GOT3 (cell line): ENCODE data around the gene GMDS.
A peak's percentile ranks its signal among the peaks of the same experiment; 100 is the strongest.
"Not testable (repeated sequence)": the region's sequence is repeated elsewhere in the genome, so short reads cannot be mapped to it uniquely, and the experiment has no call there.

ENCODE experiments used
- DNase-seq: peaks from one replicate; lab custom pipeline; 2025; ENCODE audit warnings: mixed read lengths; lab: John Stamatoyannopoulos, UW

Gene GMDS

GRCh38 chr6:1708820-1709219, 536.6 kb downstream of the GMDS start:
- DNase-seq = no peak

GRCh38 chr6:1708122-1708521, 537.3 kb downstream of the GMDS start:
- no peak for DNase-seq

GRCh38 chr6:1705630-1706029, 539.8 kb downstream of the GMDS start:
- DNase-seq = no peak

GRCh38 chr6:1705183-1705582, 540.2 kb downstream of the GMDS start:
- DNase-seq = no peak

GRCh38 chr6:1704711-1705110, 540.7 kb downstream of the GMDS start:
- no peak for DNase-seq

GRCh38 chr6:1703923-1704322, 541.5 kb downstream of the GMDS start:
- no peak for DNase-seq

- DNase-seq = no peak
Measured at GRCh38 chr6:1703091-1703855, 542.1 kb downstream of the GMDS start.

GRCh38 chr6:1702580-1703051, 542.8 kb downstream of the GMDS start:
- no peak for DNase-seq

GRCh38 chr6:1701668-1702353, 543.6 kb downstream of the GMDS start:
- peak; percentile 29 for DNase-seq

- no peak for DNase-seq
Measured at GRCh38 chr6:1700278-1700967, 545.0 kb downstream of the GMDS start.

- no peak for DNase-seq
Measured at GRCh38 chr6:1698527-1698926, 546.9 kb downstream of the GMDS start.

GRCh38 chr6:1697688-1698351, 547.6 kb downstream of the GMDS start:
- DNase-seq = no peak

- DNase-seq = no peak
Measured at GRCh38 chr6:1696463-1696850, 548.9 kb downstream of the GMDS start.

- no peak for DNase-seq
Measured at GRCh38 chr6:1695546-1696462, 549.6 kb downstream of the GMDS start.

- not testable (repeated sequence) for DNase-seq
Measured at GRCh38 chr6:1691828-1692227, 553.6 kb downstream of the GMDS start.

- not testable (repeated sequence) for DNase-seq
Measured at GRCh38 chr6:1690656-1691055, 554.7 kb downstream of the GMDS start.

- DNase-seq = no peak
Measured at GRCh38 chr6:1689141-1689540, 556.3 kb downstream of the GMDS start.

GRCh38 chr6:1688396-1688795, 557.0 kb downstream of the GMDS start:
- no peak for DNase-seq

GRCh38 chr6:1687402-1687801, 558.0 kb downstream of the GMDS start:
- DNase-seq = no peak

- DNase-seq = peak; percentile 26
Measured at GRCh38 chr6:1686117-1687098, 559.0 kb downstream of the GMDS start.
